Heart left ventricle (tissue), 13 donors: ENCODE measurements around the gene SNRPB2.

Source experiments
- CTCF ChIP-seq, 12 donors: fragments of 200-600 bp; sonication (generic) in 4 of 12; IDR thresholded peaks; one replicate each; pipeline versions ENCODE4 v1.5.0 to v1.8.0; 2018 to 2022; ENCODE audit warnings: antibody characterized with exemption in 12 of 12, mild to moderate bottlenecking in 5 of 12
- POLR2A ChIP-seq, 2 donors: fragments of 450-650 bp; IDR thresholded peaks; one replicate each; pipeline ENCODE4 v1.6.1; 2017; ENCODE audit warnings: antibody characterized with exemption in 2 of 2, mild to moderate bottlenecking in 2 of 2, moderate library complexity in 2 of 2
- donor health status: ischemic (EF 13 %, LVEDD 7.1; RV severe dilation, severe dysfunction).
- donor health status: DM: no; HTN: yes; CAD: no.
- donor health status: DM: no; HTN: no; CAD: no.
- donor health status: ischemic (EF 25% LVEDD 6.9; RV normal size, moderate dysfunction).
- donor health status: ischemic (EF 25% LVEDD 5.7; RV mildly dilated, moderate dysfunction).
- donor health status: ischemic (EF 35%, LVEDD 5.7; RV mildly dilated, moderate dysfunction).
- donor health status: nonischemic (EF 11% LVEDD 7.7; RV severe dilation, severe dysfunction).
- donor health status: DM: yes; HTN: yes; CAD: no.
- donor health status: PGD.
- donor health status: ischemic (EF 29% LVEDD 5.4; RV normal size, mild dysfunction).
- donor health status: nonischemic (EF 23%, LVEDD 6.1; RV moderate dilation, normal function).

GRCh38 chr20:16709017-16709416, 20.8 kb upstream of the SNRPB2 start:
- TF ChIP-seq CTCF (IDR thresholded peaks at IDR 0.05), result no peak
- TF ChIP-seq POLR2A (IDR thresholded peaks at IDR 0.05), result no peak
